Lung microvascular endothelial cell (primary cell): ENCODE results near the gene ZFP64. TPM values are rescaled to one million over a fixed set of nuclear protein-coding genes. Genes with fewer than 3 reads are reported as not detected.

Experiments
- DNase-seq, 2 donors: peaks; one replicate each; pipeline versions ENCODE4 v3.0.0 to v3.0.0-alpha.2; 2010; ENCODE audit warnings: low read depth in 2 of 2
- total RNA-seq: library from RNA; depleted of rRNA; stranded (reverse); fragments of >200 nt; gene quantifications from 2 replicates; pipeline ENCODE4 v1.2.1, GENCODE V29; 2014

ZFP64 gene
- total RNA-seq, 1 donor from 2014 or later, result 33.9 TPM

DNA sequence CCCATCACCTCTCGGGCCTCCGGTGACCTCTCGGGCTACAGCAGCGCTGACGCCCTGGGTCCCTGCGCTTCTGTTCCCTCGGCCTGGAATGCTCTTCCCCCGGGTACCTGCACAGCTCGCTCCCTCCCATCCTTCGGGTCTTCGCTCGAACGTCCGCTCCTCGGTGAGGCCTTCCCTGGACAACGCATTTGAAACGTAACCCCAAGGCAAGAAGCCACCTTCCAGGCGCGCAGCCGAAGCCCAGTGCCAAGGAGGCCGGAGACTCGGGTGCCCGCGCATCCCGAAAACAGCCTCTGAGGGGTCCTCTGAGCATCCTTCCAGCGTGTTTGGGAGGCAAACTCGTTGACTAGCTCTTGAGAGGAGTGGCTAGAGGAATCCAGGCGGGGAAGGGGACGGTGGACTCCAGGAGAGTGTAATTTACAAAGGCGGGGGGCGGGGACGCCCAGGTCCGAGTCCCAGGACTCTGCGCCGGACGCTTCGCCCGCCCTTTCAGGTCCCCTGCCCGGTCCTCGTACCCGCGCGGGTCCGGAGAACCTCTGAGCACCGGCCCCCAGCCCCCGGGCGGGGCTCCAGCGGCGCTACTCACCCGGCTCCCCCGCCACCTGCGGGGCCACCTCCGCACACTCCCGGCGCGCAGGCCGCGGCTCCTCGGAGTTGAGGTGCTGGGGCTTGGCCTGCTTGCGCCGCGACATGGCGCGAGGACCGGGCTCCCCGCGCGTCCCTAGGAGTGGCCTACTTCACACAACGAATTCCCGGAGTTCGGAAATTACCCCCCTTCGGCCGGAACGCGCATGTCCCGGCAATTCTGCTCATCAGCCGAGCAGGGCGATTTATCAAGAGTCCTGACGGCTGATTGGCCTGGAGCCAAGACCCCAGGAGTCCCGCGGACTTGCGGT, 86.8 kb downstream of the ZFP64 start:
- DNase-seq, result peak; percentile 44 to 88

DNA sequence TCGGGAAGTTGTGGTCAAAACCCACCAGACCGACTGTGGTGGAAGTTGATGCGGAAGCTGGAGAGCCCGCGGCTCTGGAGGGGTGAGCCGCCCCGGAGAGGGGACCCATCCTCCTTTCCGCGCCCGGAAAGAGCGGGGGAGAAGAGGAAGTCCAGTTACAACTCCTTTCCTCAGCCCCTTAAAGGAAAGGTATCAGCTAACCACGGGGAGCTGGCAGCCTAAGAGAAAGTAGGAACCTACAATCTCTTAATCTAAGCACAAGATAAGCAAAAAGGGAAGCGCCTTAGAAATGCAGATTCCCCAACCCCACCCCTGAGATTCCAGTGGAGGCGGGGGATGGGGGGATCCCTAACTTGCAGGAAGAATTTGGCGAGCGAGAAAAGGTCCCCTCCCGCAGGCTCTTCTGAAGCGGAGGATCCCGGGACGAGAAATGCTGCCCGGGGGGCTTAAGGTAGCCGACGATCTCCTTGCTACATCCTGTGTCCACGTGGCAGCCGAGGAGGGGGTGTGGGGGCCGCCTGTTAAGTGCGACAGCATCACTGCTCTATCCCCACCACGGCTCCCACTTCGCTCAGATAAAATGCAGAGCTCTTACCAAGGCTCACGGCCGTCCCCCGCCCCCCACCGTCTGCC, 87.5 kb downstream of the ZFP64 start:
- peak; percentile 3 to 27 for DNase-seq

DNA sequence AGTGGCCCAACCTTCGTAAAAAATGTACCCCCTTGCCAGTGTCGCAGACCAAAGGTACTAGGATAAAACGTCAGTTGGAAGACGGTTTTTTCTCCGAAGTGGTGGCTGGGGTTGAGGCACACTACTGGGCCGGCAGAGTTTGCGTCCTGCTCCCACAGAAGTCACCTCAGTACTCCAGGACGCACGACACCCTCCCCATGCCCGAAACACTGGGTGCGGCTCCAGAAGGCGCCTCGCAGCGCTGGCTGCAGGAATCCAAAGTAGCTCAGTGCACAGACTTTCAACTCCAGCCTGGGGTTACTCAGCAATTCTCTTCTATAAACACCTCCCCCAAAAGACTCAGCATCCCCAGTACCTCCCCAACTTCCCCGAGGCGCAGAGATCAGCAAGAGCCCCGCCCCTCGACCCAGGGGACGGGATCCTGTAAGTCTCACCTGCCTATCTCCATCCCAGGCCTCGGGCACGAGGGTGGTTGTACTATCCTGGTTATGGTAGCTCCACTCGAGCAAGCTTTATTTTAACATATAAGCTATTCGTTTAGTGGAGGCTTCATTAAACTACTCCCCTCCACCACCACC, 88.2 kb downstream of the ZFP64 start:
- peak in 1 of 2 donors; percentile 8 for DNase-seq

DNA sequence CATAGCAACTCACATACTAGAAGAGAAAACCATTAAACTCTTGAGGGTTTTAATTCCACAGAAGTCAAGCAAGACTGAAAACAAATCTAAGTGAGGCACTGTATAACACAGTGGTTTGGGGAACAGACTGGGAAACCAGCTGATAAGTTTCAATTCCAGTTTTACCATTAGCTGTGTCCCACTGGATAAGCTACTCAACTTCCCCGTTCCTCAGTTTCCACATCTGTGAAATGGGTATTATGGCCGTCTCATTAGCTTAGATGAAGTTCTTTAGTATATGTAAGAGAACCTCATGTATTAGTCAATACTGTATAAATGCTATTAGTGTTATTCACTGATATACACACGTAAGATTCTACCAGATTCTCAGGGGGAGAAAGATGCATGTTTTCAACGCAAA, 89.0 kb downstream of the ZFP64 start:
- no peak for DNase-seq

DNA sequence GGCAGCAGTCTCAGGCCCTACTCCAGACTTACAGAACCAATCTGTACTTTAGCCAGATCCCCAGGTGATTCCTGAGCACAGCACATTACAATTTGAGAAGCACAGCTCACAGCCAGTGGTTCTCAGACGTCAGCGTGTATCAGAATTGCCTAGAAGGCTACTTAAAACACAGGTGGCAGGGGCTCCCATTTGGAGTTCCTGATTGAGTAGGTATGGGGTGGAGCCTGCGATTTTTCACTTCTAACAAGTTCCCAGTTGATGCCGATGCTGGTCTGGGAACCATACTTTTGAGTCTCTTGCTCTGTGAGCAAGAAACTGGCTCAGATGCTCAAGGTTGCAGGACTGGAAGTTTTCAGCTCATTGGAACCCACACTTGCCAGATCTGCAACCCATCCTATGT, 89.5 kb downstream of the ZFP64 start:
- no peak for DNase-seq
